SK-N-MC (cell line): ENCODE measurements around the gene HS3ST3B1.

Source experiments
- EZH2 ChIP-seq: fragments of 200-600 bp; sonication (generic); IDR thresholded peaks from one replicate; pipeline ENCODE4 v1.6.1; 2017; ENCODE audit warnings: antibody characterized with exemption
- POLR2AphosphoS5 ChIP-seq: IDR thresholded peaks from 2 replicates; pipeline ENCODE4 v1.6.1; 2012; ENCODE audit warnings: mild to moderate bottlenecking, low read depth, low read length, borderline replicate concordance

DNA sequence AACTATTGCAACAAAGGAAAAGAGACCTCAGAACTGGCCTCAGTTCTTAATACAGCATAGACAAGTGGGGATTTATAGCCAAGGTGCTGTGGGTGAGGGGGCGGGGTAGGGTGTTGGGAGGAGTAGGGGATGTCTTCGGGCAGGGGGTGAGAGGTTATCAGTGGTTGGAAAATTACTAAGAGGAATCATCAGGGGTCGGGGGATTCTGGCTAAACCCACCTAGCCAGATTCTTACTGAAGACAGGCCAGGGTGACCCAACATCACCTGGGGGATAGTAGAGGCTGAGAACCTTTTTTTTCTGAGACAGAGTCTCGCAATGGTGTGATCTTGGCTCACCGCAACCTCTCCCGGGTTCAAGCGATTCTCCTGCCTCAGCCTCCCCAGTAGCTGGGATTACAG is 32.6 kb downstream of the HS3ST3B1 start:
- TF ChIP-seq EZH2 = no peak
- TF ChIP-seq POLR2AphosphoS5 = no peak
